Coronary artery (tissue), 2 donors: ENCODE data around the gene EVI5.
A peak's percentile ranks its signal among the peaks of the same experiment; 100 is the strongest.

ENCODE experiments used
- DNase-seq: peaks from one replicate; pipeline ENCODE4 v3.0.0-alpha.2; 2017; ENCODE audit warnings: low spot score
- H3K27ac ChIP-seq, 2 donors: fragments of 200-600 bp; sonication (generic); one replicate each; pipeline ENCODE4 v1.5.1; 2016 to 2019
- H3K4me3 ChIP-seq: fragments of 200-600 bp; sonication (generic); 2 replicates; pipeline ENCODE4 v1.5.1; 2016; ENCODE audit warnings: mild to moderate bottlenecking, moderate library complexity
- CTCF ChIP-seq: fragments of 200-600 bp; sonication (generic); IDR thresholded peaks from one replicate; pipeline ENCODE4 v1.5.1; 2019; ENCODE audit warnings: antibody characterized with exemption

EVI5 gene

GRCh38 chr1:92826792-92827191 lies 41.9 kb upstream of the EVI5 start:
- no peak overlapping the region for H3K27ac ChIP-seq
- TF ChIP-seq CTCF = no peak
- H3K4me3 ChIP-seq = no peak overlapping the region
- no peak for DNase-seq

GRCh38 chr1:92822879-92823278 lies 38.0 kb upstream of the EVI5 start:
- Histone ChIP-seq H3K27ac (no peak overlapping the region), H3K4me3 (no peak overlapping the region)
- no peak for DNase-seq
- TF ChIP-seq CTCF = no peak

GRCh38 chr1:92820551-92820950 lies 35.6 kb upstream of the EVI5 start:
- Histone ChIP-seq H3K27ac (no peak overlapping the region), H3K4me3 (no peak overlapping the region)
- no peak for TF ChIP-seq CTCF
- DNase-seq = no peak

- Histone ChIP-seq H3K27ac (no peak overlapping the region), H3K4me3 (no peak overlapping the region)
- no peak for TF ChIP-seq CTCF
- no peak for DNase-seq
Observed at GRCh38 chr1:92820024-92820423, 35.1 kb upstream of the EVI5 start.

- DNase-seq = no peak
- peak; percentile 41 for TF ChIP-seq CTCF
- H3K27ac ChIP-seq = no peak overlapping the region
- H3K4me3 ChIP-seq = no peak overlapping the region
Observed at GRCh38 chr1:92817986-92818764, 33.3 kb upstream of the EVI5 start.

GRCh38 chr1:92817137-92817697 lies 32.3 kb upstream of the EVI5 start:
- TF ChIP-seq CTCF = no peak
- no peak overlapping the region for H3K27ac ChIP-seq
- no peak overlapping the region for H3K4me3 ChIP-seq
- no peak for DNase-seq

GRCh38 chr1:92816732-92817131 lies 31.8 kb upstream of the EVI5 start:
- no peak overlapping the region for H3K27ac ChIP-seq
- DNase-seq = no peak
- TF ChIP-seq CTCF = no peak
- H3K4me3 ChIP-seq = no peak overlapping the region
